Measurements from ENCODE around the gene ANKS1B. TPM values are rescaled to one million over a fixed set of nuclear protein-coding genes. Genes with fewer than 3 reads are reported as not detected.

The ANKS1B gene
- total RNA-seq, 1 experiment from 2014 or later, result 18.8 TPM

DNA sequence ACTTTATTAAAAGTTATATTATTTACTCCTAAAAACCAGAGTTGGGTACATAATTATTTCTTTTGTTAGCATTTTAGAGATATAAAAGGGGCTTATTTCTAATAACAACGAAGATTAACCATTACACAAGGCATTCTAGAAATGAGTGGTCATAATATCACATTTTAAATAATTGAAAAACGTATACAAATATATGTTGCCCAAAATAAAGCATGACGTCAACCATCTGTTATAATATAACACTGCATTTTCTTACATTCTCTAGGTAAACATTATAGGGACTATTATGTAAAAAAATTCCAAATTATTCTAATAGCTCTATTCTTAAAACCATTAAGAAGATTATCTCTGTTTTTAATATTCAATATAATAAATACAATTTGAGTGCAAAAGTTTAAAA is 792.2 kb downstream of the ANKS1B start:
- CTCF ChIA-PET, result interaction anchor here (0.7 to 0.8 kb wide), 2 partner anchors 44 to 199 kb away, joined by 3 read pairs; no protein-coding TSS in a partner anchor

GRCh38 chr12:99176871-99177270 is 807.9 kb downstream of the ANKS1B start:
- Mint-ChIP-seq H3K4me1 (ENCODE audit: insufficient read depth, unreplicated experiment) (no peaks in the 10 kb centered on the region), H3K27me3 (ENCODE audit: insufficient read depth, unreplicated experiment) (no peaks in the 10 kb centered on the region), H3K4me3 (ENCODE audit: unreplicated experiment) (no peak overlapping the region), H3K36me3 (ENCODE audit: insufficient read depth, unreplicated experiment) (no peaks in the 10 kb centered on the region), H3K27ac (ENCODE audit: low read depth, unreplicated experiment) (no peak overlapping the region), H3K9me3 (ENCODE audit: unreplicated experiment) (no peaks in the 10 kb centered on the region)
- intact Hi-C loops (cut with micrococcal nuclease), result no loop called here
- no peak for DNase-seq (ENCODE audit: unreplicated experiment)
- TF ChIP-seq, protein P1, sequence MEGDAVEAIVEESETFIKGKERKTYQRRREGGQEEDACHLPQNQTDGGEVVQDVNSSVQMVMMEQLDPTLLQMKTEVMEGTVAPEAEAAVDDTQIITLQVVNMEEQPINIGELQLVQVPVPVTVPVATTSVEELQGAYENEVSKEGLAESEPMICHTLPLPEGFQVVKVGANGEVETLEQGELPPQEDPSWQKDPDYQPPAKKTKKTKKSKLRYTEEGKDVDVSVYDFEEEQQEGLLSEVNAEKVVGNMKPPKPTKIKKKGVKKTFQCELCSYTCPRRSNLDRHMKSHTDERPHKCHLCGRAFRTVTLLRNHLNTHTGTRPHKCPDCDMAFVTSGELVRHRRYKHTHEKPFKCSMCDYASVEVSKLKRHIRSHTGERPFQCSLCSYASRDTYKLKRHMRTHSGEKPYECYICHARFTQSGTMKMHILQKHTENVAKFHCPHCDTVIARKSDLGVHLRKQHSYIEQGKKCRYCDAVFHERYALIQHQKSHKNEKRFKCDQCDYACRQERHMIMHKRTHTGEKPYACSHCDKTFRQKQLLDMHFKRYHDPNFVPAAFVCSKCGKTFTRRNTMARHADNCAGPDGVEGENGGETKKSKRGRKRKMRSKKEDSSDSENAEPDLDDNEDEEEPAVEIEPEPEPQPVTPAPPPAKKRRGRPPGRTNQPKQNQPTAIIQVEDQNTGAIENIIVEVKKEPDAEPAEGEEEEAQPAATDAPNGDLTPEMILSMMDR (IDR thresholded peaks at IDR 0.05; ENCODE audit: unreplicated experiment), result no peak
- no TSS peak for BruUV-seq (replicated peaks)
- ChIA-PET POLR2A (no interaction called here), CTCF (no interaction called here)

More for the DNA sequence above, 792.2 kb downstream of the ANKS1B start:
- DNase-seq (ENCODE audit: unreplicated experiment), result no peak
- POLR2A ChIA-PET, result no interaction called here
- no peaks in the 10 kb centered on the region for H3K4me1 Mint-ChIP-seq (ENCODE audit: insufficient read depth, unreplicated experiment)
- peaks cover 10% of the 10 kb centered on the region for H3K9me3 Mint-ChIP-seq (ENCODE audit: unreplicated experiment)
- intact Hi-C loops (cut with micrococcal nuclease), result no loop called here
- H3K36me3 Mint-ChIP-seq (ENCODE audit: insufficient read depth, unreplicated experiment), result no peaks in the 10 kb centered on the region
- H3K27ac Mint-ChIP-seq (ENCODE audit: low read depth, unreplicated experiment), result no peak overlapping the region
- no peaks in the 10 kb centered on the region for H3K27me3 Mint-ChIP-seq (ENCODE audit: insufficient read depth, unreplicated experiment)
- no peak overlapping the region for H3K4me3 Mint-ChIP-seq (ENCODE audit: unreplicated experiment)
- no TSS peak for BruUV-seq (replicated peaks)
- TF ChIP-seq, protein P1 (IDR thresholded peaks at IDR 0.05; ENCODE audit: unreplicated experiment), result no peak

DNA sequence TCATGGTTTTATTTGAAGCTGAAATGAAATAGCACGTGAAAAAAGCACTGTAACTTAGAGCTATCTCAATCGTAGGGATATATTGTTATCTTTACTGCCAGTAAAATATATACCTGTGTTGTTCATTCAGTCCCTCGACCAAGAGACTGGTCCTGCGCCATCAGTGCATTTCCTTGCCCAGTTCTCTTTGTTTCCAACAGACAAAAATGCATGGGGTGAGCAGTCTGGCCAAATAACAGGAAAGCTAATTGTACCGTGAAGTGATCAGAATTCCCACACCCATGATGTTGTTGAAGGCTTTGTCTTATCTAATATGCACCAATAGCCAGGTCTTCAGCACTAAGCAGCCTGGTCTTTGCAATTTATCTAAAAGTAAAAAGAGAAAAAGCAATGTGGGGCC is 814.3 kb downstream of the ANKS1B start:
- Mint-ChIP-seq H3K27me3 (ENCODE audit: insufficient read depth, unreplicated experiment) (no peaks in the 10 kb centered on the region), H3K27ac (ENCODE audit: low read depth, unreplicated experiment) (no peak overlapping the region), H3K4me3 (ENCODE audit: unreplicated experiment) (no peak overlapping the region), H3K36me3 (ENCODE audit: insufficient read depth, unreplicated experiment) (no peaks in the 10 kb centered on the region), H3K4me1 (ENCODE audit: insufficient read depth, unreplicated experiment) (no peaks in the 10 kb centered on the region), H3K9me3 (ENCODE audit: unreplicated experiment) (no peaks in the 10 kb centered on the region)
- intact Hi-C loops (cut with micrococcal nuclease), result no loop called here
- TF ChIP-seq, protein P1 (IDR thresholded peaks at IDR 0.05; ENCODE audit: unreplicated experiment), result no peak
- POLR2A ChIA-PET, result no interaction called here
- no peak for DNase-seq (ENCODE audit: unreplicated experiment)
- CTCF ChIA-PET, result no interaction called here
- BruUV-seq (replicated peaks), result no TSS peak

- TF ChIP-seq, protein P1 (IDR thresholded peaks at IDR 0.05; ENCODE audit: unreplicated experiment), result no peak
- BruUV-seq (replicated peaks), result no TSS peak
- Mint-ChIP-seq H3K36me3 (ENCODE audit: insufficient read depth, unreplicated experiment) (no peaks in the 10 kb centered on the region), H3K4me1 (ENCODE audit: insufficient read depth, unreplicated experiment) (no peaks in the 10 kb centered on the region), H3K27me3 (ENCODE audit: insufficient read depth, unreplicated experiment) (no peaks in the 10 kb centered on the region), H3K9me3 (ENCODE audit: unreplicated experiment) (no peaks in the 10 kb centered on the region), H3K4me3 (ENCODE audit: unreplicated experiment) (no peak overlapping the region), H3K27ac (ENCODE audit: low read depth, unreplicated experiment) (no peak overlapping the region)
- ChIA-PET POLR2A (interaction anchor here (0.6 kb wide), 2 partner anchors 54 to 327 kb away, joined by 3 read pairs; no protein-coding TSS in a partner anchor), CTCF (interaction anchor here (0.9 kb wide), 1 partner anchor 127 kb away, joined by 3 read pairs; no protein-coding TSS in a partner anchor)
- intact Hi-C loops (cut with micrococcal nuclease), result no loop called here
- no peak for DNase-seq (ENCODE audit: unreplicated experiment)
Observed at GRCh38 chr12:99170037-99170436, 814.7 kb downstream of the ANKS1B start.

Measured in MCF 10A (cell line).